AG04449 (cell line): ENCODE measurements around the gene CCL14.

Experiments
- CTCF ChIA-PET: fragments of 350-600 bp; formaldehyde crosslinking; extraction: SDS; loops from one replicate; lab custom pipeline; 2021; ENCODE audit warnings: antibody characterized with exemption; lab: Yijun Ruan, JAX
- POLR2A ChIA-PET: fragments of 400-600, 350-600 bp; formaldehyde crosslinking; extraction: SDS; loops from one replicate; lab custom pipeline; 2020; ENCODE audit warnings: antibody characterized with exemption, inconsistent platforms; lab: Yijun Ruan, JAX
- DNase-seq: peaks from one replicate; pipeline ENCODE4 v3.0.0-alpha.2; 2010; ENCODE audit warnings: low read depth, low spot score
- H3K4me3 ChIP-seq: 2 replicates; pipeline ENCODE4 v1.5.1; 2011; ENCODE audit warnings: low read depth, mild to moderate bottlenecking, control low read depth, low read length
- CTCF ChIP-seq: IDR thresholded peaks from one replicate; pipeline ENCODE4 v1.5.1; 2011; ENCODE audit warnings: mild to moderate bottlenecking, moderate library complexity, low read length, control low read depth, inconsistent platforms; ENCODE audit not compliant: insufficient read depth; ENCODE audit errors: missing control alignments

The CCL14 gene

GRCh38 chr17:35968520-35969054 is 17.9 kb downstream of the CCL14 start:
- POLR2A ChIA-PET = no interaction called here
- TF ChIP-seq CTCF = no peak
- no peak overlapping the region for H3K4me3 ChIP-seq
- no peak for DNase-seq
- CTCF ChIA-PET = interaction anchor here (0.9 to 7.3 kb wide), 9 partner anchors 7 to 521 kb away, joined by 3 to 82 read pairs (median 3); no protein-coding TSS in a partner anchor

- CTCF ChIA-PET = interaction anchor here (1.3 to 1.8 kb wide), 4 partner anchors 11 to 518 kb away, joined by 3 to 13 read pairs (median 7); no protein-coding TSS in a partner anchor
- no peak overlapping the region for H3K4me3 ChIP-seq
- POLR2A ChIA-PET = no interaction called here
- TF ChIP-seq CTCF = no peak
- no peak for DNase-seq
Measured at GRCh38 chr17:35965272-35965671, 21.3 kb downstream of the CCL14 start.

- TF ChIP-seq CTCF = no peak
- CTCF ChIA-PET = interaction anchor here (1.1 kb wide), 1 partner anchor 185 kb away, joined by 5 read pairs; no protein-coding TSS in a partner anchor
- H3K4me3 ChIP-seq = no peak overlapping the region
- POLR2A ChIA-PET = no interaction called here
- no peak for DNase-seq
Measured at GRCh38 chr17:35963663-35964062, 22.9 kb downstream of the CCL14 start.

GRCh38 chr17:35953720-35954119 is 32.8 kb downstream of the CCL14 start:
- H3K4me3 ChIP-seq = no peak overlapping the region
- CTCF ChIA-PET = no interaction called here

GRCh38 chr17:35949401-35949800 is 37.1 kb downstream of the CCL14 start:
- CTCF ChIA-PET = interaction anchor here (1.5 to 2.2 kb wide), 2 partner anchors 12 to 20 kb away, joined by 3 to 6 read pairs; no protein-coding TSS in a partner anchor
- H3K4me3 ChIP-seq = no peak overlapping the region
- POLR2A ChIA-PET = no interaction called here
- TF ChIP-seq CTCF = no peak
- DNase-seq = no peak

More at GRCh38 chr17:35953720-35954119, 32.8 kb downstream of the CCL14 start:
- DNase-seq = no peak
- POLR2A ChIA-PET = no interaction called here
- no peak for TF ChIP-seq CTCF

GRCh38 chr17:35948092-35948491 is 38.4 kb downstream of the CCL14 start:
- TF ChIP-seq CTCF = no peak
- no peak overlapping the region for H3K4me3 ChIP-seq
- no peak for DNase-seq
- ChIA-PET POLR2A (no interaction called here), CTCF (interaction anchor here (0.8 to 1.8 kb wide), 4 partner anchors 10 to 204 kb away, joined by 3 to 5 read pairs (median 3); no protein-coding TSS in a partner anchor)
